ENCODE measurements around the gene PITPNC1.
"Not testable (repeated sequence)": the region's sequence is repeated elsewhere in the genome, so short reads cannot be mapped to it uniquely, and the experiment has no call there.

The PITPNC1 gene

GRCh38 chr17:67452681-67453554, 75.8 kb downstream of the PITPNC1 start:
- H3K4me3 ChIP-seq (ENCODE audit: low read depth, low read length): no peak overlapping the region

- H3K4me3 ChIP-seq (ENCODE audit: low read depth, low read length): no peak overlapping the region
Observed at GRCh38 chr17:67456103-67456502, 79.0 kb downstream of the PITPNC1 start.

DNA sequence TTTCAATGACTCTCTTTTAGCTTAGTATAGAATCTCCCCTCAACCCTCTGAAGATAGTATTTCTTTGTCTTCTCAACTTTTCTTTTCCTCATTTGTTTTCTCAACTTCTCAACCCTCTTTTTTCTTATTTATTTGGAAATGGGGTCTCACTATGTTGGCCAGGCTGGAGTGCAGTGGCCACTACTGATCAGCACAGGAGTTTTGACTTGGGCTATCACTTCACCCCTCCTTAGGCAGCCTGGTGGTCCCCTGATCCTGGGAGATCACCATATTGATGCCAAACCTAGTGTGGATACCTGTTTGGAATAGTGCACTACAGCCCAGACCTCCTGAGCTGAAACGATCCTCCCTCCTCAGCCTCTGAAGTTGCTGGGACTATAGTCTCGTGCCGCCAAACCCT, 79.8 kb downstream of the PITPNC1 start:
- H3K4me3 ChIP-seq (ENCODE audit: low read depth, low read length): no peak overlapping the region

DNA sequence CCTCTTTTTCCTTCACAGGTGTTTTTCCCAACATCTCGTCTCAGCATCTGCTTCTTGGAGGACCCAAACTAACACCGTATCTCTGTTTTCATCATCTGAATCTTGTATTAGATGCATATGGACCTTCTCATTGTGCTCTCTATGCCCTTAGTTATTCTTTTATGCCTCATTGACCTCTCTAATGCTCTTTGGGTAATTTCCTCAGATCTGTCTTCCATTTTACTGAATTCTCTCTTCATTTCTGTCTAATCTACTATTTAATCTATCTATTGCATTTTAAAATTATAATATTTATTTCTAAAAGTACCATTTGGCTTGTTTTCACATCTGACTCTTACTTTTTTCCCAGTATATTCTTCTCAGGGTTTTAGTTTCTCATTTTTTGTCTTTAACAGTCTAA, 81.1 kb downstream of the PITPNC1 start:
- H3K4me3 ChIP-seq (ENCODE audit: low read depth, low read length): no peak overlapping the region

- H3K4me3 ChIP-seq (ENCODE audit: low read depth, low read length): no peak overlapping the region
Observed at GRCh38 chr17:67459985-67460384, 82.9 kb downstream of the PITPNC1 start.

DNA sequence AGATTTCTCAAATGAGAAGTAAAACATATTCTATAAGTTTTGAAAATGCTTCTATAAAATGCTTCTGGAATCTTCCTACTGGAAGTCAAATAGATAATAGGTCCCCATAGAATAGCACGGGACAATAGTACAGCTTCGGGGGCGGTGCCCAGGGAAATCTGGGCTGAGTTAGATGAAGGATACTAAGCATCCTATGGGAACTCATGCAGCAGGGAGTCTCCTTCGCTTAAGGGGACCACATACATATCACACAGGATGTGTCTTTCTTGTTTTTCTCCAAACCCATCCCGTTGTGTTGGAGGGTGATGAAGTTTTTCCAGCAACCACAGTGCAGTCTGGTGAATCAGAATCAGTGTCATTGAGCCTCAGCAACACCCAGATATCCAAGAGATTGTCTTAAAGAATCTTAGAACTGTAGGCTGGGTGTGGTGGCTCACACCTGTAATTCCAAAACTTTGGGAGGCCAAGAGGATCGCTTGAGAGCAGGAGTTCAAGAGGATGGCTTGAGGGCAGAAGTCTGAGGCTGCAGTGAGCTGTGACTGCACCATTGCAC, 84.2 kb downstream of the PITPNC1 start:
- no peak overlapping the region for H3K4me3 ChIP-seq (ENCODE audit: low read depth, low read length)

DNA sequence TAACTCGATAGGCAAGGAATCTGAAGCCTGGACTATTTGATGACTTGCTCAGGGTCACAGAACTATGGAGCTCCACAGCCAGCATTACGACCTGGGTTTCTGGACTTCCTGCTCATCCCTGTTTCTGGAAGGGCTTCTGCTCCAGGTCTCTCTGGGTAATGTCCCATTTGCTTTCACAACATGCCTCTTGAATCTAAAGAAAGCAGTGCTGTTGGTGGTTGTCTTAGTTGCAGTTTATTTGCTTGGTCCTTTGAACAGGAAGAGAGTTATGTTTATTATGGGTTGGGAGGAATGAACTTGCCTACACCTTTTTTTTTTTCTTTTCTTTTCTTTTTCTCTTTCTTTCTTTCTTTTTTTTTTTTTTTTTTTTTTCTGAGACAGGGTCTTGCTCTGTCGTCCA, 84.8 kb downstream of the PITPNC1 start:
- H3K4me3 ChIP-seq (ENCODE audit: low read depth, low read length): no peak overlapping the region

DNA sequence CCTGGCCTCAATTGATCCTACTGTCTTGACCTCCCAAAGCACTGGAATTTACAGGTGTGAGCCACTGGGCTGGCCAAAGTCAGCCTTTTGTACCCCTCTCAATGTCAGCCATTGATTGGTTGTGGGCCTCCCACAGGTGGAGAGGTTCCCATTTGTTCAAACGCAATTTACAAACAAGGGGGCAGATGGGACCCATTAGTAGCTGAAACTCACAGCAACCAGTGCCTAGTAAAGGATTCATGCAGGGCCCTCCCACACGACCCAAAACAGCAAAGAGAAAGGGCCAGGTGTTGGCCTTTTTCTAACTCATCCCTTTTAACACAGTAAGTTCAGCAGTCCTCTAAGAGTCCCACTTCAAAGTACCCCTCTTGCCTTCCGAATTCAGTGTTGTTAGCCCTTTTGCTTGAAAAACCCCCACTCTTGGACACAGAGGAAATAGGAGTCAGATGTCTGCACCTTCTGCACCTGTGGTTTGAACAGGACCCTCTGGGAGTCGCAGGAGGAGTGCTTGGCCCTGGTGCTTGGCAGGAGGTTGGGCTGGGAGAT, 89.2 kb downstream of the PITPNC1 start:
- no peak overlapping the region for H3K4me3 ChIP-seq (ENCODE audit: low read depth, low read length)

- no peak overlapping the region for H3K4me3 ChIP-seq (ENCODE audit: low read depth, low read length)
Observed at GRCh38 chr17:67467500-67468455, 90.7 kb downstream of the PITPNC1 start.

DNA sequence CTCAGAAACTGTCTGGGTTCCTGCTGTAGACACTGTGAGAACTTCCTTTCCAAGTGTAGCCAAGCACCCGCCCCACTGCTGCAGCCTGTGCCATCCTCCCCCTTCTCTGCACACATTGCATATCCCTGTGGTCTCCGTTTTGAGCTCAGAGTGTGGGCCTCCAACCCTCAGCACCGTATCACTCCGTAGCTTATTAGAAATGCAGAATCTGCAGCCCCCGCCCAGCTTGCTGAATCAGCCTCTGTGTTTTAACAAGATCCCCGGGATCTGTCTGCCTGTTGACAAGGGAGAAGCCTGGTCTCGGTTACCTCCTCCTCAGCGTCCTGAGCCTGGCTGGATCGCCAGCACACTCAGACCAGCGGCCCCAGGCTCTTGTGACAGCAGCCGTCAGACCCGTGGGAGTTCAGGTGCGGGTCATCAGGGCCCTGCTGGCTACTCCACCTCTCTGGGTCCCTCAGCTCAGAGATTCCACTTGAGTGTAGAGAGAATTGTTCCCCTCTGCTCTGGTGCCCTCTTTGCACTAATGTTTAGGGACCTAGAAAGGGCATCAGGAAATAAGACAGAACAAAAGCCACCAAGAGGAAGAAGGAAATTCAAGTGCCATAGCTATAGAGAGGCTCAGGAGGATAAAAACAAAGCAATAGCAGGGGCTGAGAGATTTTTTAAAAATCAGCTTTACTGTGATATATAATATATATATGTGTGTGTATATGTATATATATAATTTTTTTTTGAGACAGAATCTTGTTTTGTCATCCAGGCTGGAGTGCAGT, 92.3 kb downstream of the PITPNC1 start:
- H3K4me3 ChIP-seq (ENCODE audit: low read depth, low read length): no peak overlapping the region

DNA sequence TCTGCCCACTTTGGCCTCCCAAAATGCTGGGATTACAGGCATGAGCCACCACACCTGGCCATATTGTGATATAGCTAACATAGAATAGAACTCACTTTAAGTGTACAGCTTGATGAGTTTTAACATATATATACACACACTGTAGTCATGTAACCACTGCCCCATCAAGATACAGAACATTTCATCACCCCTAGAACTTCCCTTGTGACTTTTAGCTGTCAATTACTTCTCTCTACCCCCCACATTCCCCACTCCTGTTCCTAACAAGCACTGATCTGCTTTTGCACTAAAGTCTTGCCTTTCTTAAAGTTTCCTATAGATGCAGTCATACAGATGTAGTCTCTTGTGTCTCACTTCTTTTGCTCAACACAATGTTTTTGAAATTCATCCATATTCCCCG, 93.1 kb downstream of the PITPNC1 start:
- H3K4me3 ChIP-seq (ENCODE audit: low read depth, low read length): no peak overlapping the region

- no peak overlapping the region for H3K4me3 ChIP-seq (ENCODE audit: low read depth, low read length)
Observed at GRCh38 chr17:67471118-67471517, 94.0 kb downstream of the PITPNC1 start.

GRCh38 chr17:67472606-67473005, 95.5 kb downstream of the PITPNC1 start:
- not testable (repeated sequence) for H3K4me3 ChIP-seq (ENCODE audit: low read depth, low read length)

DNA sequence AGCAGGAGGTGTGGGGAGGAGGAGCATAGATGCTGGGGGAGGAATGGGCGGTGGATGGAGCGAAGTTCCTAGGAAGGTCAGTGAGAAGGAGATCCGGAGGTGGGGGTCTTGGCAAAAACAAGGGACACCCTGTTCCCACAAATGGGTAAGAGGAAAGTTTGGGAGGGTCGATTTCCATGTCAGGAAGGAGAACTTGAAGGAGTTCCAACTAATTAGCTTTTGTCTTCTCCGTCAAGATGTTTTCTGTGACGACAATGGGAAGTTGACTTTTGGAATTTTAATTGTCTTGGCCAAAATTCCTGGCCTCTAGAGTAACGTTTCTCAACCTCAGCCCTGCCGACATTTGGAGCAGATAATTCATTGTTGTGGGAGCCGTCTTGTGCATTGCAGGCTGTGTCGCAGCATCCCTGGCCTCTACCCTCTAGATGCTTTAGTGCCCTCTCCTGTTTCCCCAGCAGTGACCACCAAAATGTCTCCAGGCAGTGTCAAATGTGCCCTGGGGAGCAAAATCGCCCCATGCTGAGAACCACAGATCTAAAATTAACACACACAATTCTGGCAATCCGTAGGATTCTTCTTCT, 97.1 kb downstream of the PITPNC1 start:
- no peak overlapping the region for H3K4me3 ChIP-seq (ENCODE audit: low read depth, low read length)

GRCh38 chr17:67475161-67475937, 98.3 kb downstream of the PITPNC1 start:
- no peak overlapping the region for H3K4me3 ChIP-seq (ENCODE audit: low read depth, low read length)

DNA sequence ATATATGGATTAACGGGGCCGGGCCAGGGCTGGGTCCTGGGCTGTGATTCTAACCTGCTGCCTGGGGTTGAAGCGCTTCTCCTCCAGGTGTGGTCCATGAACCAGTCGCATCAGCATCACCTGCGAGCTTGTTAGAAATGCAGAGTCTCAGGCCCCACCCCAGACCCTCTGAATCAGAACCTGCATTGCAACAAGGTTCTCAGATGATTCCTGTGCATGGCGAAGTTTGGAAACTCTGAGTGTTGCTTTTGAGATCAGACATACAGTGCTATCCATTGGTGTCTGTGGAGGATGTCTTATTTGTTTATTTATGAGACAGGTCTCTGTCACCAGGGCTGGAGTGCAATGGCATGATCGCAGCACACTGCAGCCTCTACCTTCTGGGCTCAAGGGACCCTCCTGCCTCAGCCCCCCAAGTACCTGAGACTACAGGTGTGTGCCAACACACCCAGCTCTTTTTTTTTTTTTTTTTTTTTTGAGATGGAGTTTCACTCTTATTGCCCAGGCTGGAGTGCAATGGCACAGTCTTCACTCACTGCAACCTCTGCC, 99.8 kb downstream of the PITPNC1 start:
- H3K4me3 ChIP-seq (ENCODE audit: low read depth, low read length): no peak overlapping the region

DNA sequence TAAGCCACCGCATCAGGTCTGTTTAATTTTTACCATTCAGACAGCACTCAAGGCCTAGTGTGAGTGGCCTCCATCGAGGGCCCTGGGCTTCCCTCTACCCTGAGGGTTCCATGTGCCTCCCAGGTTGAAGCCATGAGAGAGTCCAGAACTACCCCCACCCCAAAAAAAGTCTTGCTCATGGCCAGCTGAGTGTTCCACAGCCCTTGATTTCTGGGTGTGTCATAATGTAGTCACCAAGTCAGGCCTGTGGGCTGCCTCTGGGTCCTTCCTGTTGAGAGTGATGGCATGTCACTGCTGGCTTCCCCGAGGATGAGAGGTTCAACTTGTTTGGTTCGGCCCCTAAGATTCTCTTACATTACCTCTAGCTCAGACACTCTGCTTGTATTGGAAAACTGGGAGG, 100.6 kb downstream of the PITPNC1 start:
- H3K4me3 ChIP-seq (ENCODE audit: low read depth, low read length): no peak overlapping the region

- no peak overlapping the region for H3K4me3 ChIP-seq (ENCODE audit: low read depth, low read length)
Observed at GRCh38 chr17:67478401-67479041, 101.4 kb downstream of the PITPNC1 start.

GRCh38 chr17:67479148-67479547, 102.1 kb downstream of the PITPNC1 start:
- no peak overlapping the region for H3K4me3 ChIP-seq (ENCODE audit: low read depth, low read length)
